ENCODE measurements around the gene HOXB3. TPM values are rescaled to one million over a fixed set of nuclear protein-coding genes. Genes with fewer than 3 reads are reported as not detected.

HOXB3 gene
- total and polyA plus RNA-seq, 2 of the 4 experiments (the other 2 are of a cell fraction), result 6.3 to 59.6 TPM

GRCh38 chr17:48541577-48542113, 48.4 kb downstream of the HOXB3 start:
- intact Hi-C loops (cut with micrococcal nuclease) (loop anchor here (1.0 to 2.0 kb wide), 6 partner anchors 37 to 205 kb away; no protein-coding TSS in a partner anchor), in situ Hi-C loops (cut with MboI; ENCODE audit: low sequenced_read_pairs) (loop anchor here (10.0 kb wide), 1 partner anchor 187 kb away; no protein-coding TSS in a partner anchor), dilution Hi-C loops (cut with HindIII; ENCODE audit: low sequenced_read_pairs, unreplicated experiment) (no loop called here)
- TF ChIP-seq POLR2A (IDR thresholded peaks at IDR 0.05; ENCODE audit: low read depth, low read length) (peak; percentile 70), RFX5 (IDR thresholded peaks at IDR 0.05; ENCODE audit: low read depth, low read length) (no peak), MXI1 (IDR thresholded peaks at IDR 0.05; ENCODE audit: borderline replicate concordance, low read depth, low read length) (0 out of 2 replicates have a peak, but pooled peaks have one; percentile 4)
- H3K27ac ChIP-seq (ENCODE audit: insufficient read depth, low read length), result peak overlapping the region; percentile 99
- peak; percentile 36 for ATAC-seq (ENCODE audit: low read depth)
- H2AFZ ChIP-seq (replicated peaks; ENCODE audit: low read length, poor library complexity), result peak overlapping the region; percentile 77
- DNase-seq, result peak; percentile 69
- peak overlapping the region; percentile 65 for H2BK20ac ChIP-seq (ENCODE audit: low read depth, low read length)
- BruUV-seq (replicated peaks), result no TSS peak
- peak overlapping the region; percentile 99 for H4K91ac ChIP-seq (ENCODE audit: insufficient read depth, low read depth, low read length)
- H4K5ac ChIP-seq (ENCODE audit: low read depth, low read length), result peak overlapping the region; percentile 99
- H3K36me3 ChIP-seq (ENCODE audit: control insufficient read depth, insufficient read depth, low read length), result peaks cover 20% of the 10 kb centered on the region
- peaks cover 10% of the 10 kb centered on the region for H3K9me1 ChIP-seq (ENCODE audit: insufficient read depth, low read length)
- no peaks in the 10 kb centered on the region for H3K27me3 ChIP-seq (ENCODE audit: control insufficient read depth, insufficient read depth, low read length)
- POLR2A ChIA-PET (ENCODE audit: unreplicated experiment), result interaction anchor here (0.6 to 1.6 kb wide), 19 partner anchors 14 to 725 kb away, joined by 3 to 25 read pairs (median 5); partner anchors contain the start of gene HOXB3
- H3K23ac ChIP-seq (ENCODE audit: low read depth, low read length), result peak overlapping the region; percentile 97
- peak overlapping the region; percentile 99 for H3K18ac ChIP-seq (ENCODE audit: low read depth, low read length)
- peak overlapping the region; percentile 84 to 99 for H4K8ac ChIP-seq (ENCODE audit: low read depth in 2 of 2, low read length in 2 of 2)
- peak overlapping the region; percentile 96 for H2AK9ac ChIP-seq (replicated peaks; ENCODE audit: low read depth, low read length, poor library complexity)
- H2BK15ac ChIP-seq (ENCODE audit: low read depth, low read length), result peak overlapping the region; percentile 99; the same call in 2 of the 3 replicates
- H3K4me3 ChIP-seq (ENCODE audit: insufficient read depth, low read depth, low read length), result peak overlapping the region; percentile 96
- H2BK5ac ChIP-seq (ENCODE audit: low read depth, low read length, poor library complexity, severe bottlenecking), result peak overlapping the region; percentile 96
- peak overlapping the region; percentile 98 for H3K56ac ChIP-seq (ENCODE audit: extremely low read depth, insufficient read depth, low read length)
- WGBS, 2 experiments (ENCODE audit: extremely low coverage in 2 of 2, insufficient read length in 1 of 2), result 0% methylated on average over 10 of the region's 36 CpGs; no CpG with 5 or more reads in 1 of the 2 experiments
- peak overlapping the region; percentile 98 for H3K14ac ChIP-seq (replicated peaks; ENCODE audit: low read depth, low read length)
- H3K4me2 ChIP-seq (ENCODE audit: low read depth, low read length), result peak overlapping the region; percentile 97
- no peaks in the 10 kb centered on the region for H4K20me1 ChIP-seq (ENCODE audit: insufficient read depth, low read length)
- CTCF ChIA-PET, result interaction anchor here (0.6 to 2.8 kb wide), 4 partner anchors 16 to 55 kb away, joined by 3 to 10 read pairs (median 6); no protein-coding TSS in a partner anchor
- no peaks in the 10 kb centered on the region for H3K9me3 ChIP-seq (ENCODE audit: control insufficient read depth, insufficient read depth, low read length)
- peaks cover 0 to 37% of the 10 kb centered on the region in 2 experiments; a peak in 2 of 4 replicates for H3K79me1 ChIP-seq (ENCODE audit: low read depth in 1 of 2, low read length in 2 of 2)
- peak overlapping the region; percentile 92 for H2BK120ac ChIP-seq (ENCODE audit: low read depth, low read length)
- peak overlapping the region; percentile 99 for H2AK5ac ChIP-seq (ENCODE audit: low read depth, low read length)
- peak overlapping the region; percentile 100 for H3K9ac ChIP-seq (ENCODE audit: low read depth, low read length)
- H3K4me1 ChIP-seq (ENCODE audit: control insufficient read depth, insufficient read depth, low read length), result peaks cover 25% of the 10 kb centered on the region
- H3K4ac ChIP-seq (ENCODE audit: low read depth, low read length), result peak overlapping the region; percentile 96
